ENCODE data around the gene ZZZ3.
"Not testable (repeated sequence)": the region's sequence is repeated elsewhere in the genome, so short reads cannot be mapped to it uniquely, and the experiment has no call there.

Gene ZZZ3

GRCh38 chr1:77704736-77705135 is 22.3 kb upstream of the ZZZ3 start:
- TF ChIP-seq TCF4 (CRISPR knock-in tag; IDR thresholded peaks at IDR 0.05; ENCODE audit: borderline replicate concordance) (no peak), RARB (CRISPR knock-in tag; IDR thresholded peaks at IDR 0.05) (no peak)
- peak; percentile 43; the same call in 1 of the 3 replicates for ATAC-seq

GRCh38 chr1:77699673-77700072 is 17.2 kb upstream of the ZZZ3 start:
- ATAC-seq = not testable (repeated sequence)

- TF ChIP-seq ZNF70 (CRISPR knock-in tag; IDR thresholded peaks at IDR 0.05) (no peak), GLIS3 (CRISPR knock-in tag; IDR thresholded peaks at IDR 0.05) (no peak), ARNTL (CRISPR knock-in tag; IDR thresholded peaks at IDR 0.05; ENCODE audit: borderline replicate concordance, low read depth) (no peak), ISL1 (CRISPR knock-in tag; IDR thresholded peaks at IDR 0.05) (no peak), ZNF8 (CRISPR knock-in tag; IDR thresholded peaks at IDR 0.05) (no peak), CSRNP3 (CRISPR knock-in tag; IDR thresholded peaks at IDR 0.05) (no peak), TSHZ2 (CRISPR knock-in tag; IDR thresholded peaks at IDR 0.05) (no peak), ZFP30 (CRISPR knock-in tag; IDR thresholded peaks at IDR 0.05) (no peak), RARB (CRISPR knock-in tag; IDR thresholded peaks at IDR 0.05) (no peak), POU6F1 (CRISPR knock-in tag; IDR thresholded peaks at IDR 0.05; ENCODE audit: borderline replicate concordance, low read depth) (no peak), CSDC2 (CRISPR knock-in tag; IDR thresholded peaks at IDR 0.05) (no peak), ZNF565 (CRISPR knock-in tag; conservative IDR thresholded peaks at IDR 0.05; ENCODE audit: low read depth) (no peak), ESRRG (CRISPR knock-in tag; IDR thresholded peaks at IDR 0.05) (no peak), TCF4 (CRISPR knock-in tag; IDR thresholded peaks at IDR 0.05; ENCODE audit: borderline replicate concordance) (no peak), TOX (CRISPR knock-in tag; IDR thresholded peaks at IDR 0.05; ENCODE audit: borderline replicate concordance) (no peak)
- ATAC-seq = no peak
Observed at GRCh38 chr1:77697441-77697840, 15.0 kb upstream of the ZZZ3 start.

GRCh38 chr1:77688939-77689338 is 6.5 kb upstream of the ZZZ3 start:
- TF ChIP-seq ARNTL (CRISPR knock-in tag; IDR thresholded peaks at IDR 0.05; ENCODE audit: borderline replicate concordance, low read depth) = no peak
- no peak for TF ChIP-seq TOX (CRISPR knock-in tag; IDR thresholded peaks at IDR 0.05; ENCODE audit: borderline replicate concordance)
- TF ChIP-seq CSRNP3 (CRISPR knock-in tag; IDR thresholded peaks at IDR 0.05) = no peak
- TF ChIP-seq ZFP3 (CRISPR knock-in tag; IDR thresholded peaks at IDR 0.05) = no peak
- no peak for TF ChIP-seq BACH2 (CRISPR knock-in tag; IDR thresholded peaks at IDR 0.05; ENCODE audit: borderline replicate concordance)

GRCh38 chr1:77687519-77687906 is 5.1 kb upstream of the ZZZ3 start:
- no peak for ATAC-seq
- TF ChIP-seq PPARA (CRISPR knock-in tag; IDR thresholded peaks at IDR 0.05; ENCODE audit: borderline replicate concordance) (no peak), ZNF70 (CRISPR knock-in tag; IDR thresholded peaks at IDR 0.05) (no peak), PATZ1 (CRISPR knock-in tag; IDR thresholded peaks at IDR 0.05; ENCODE audit: borderline replicate concordance) (no peak), GLIS3 (CRISPR knock-in tag; IDR thresholded peaks at IDR 0.05) (no peak), ARNTL (CRISPR knock-in tag; IDR thresholded peaks at IDR 0.05; ENCODE audit: borderline replicate concordance, low read depth) (no peak), OSR1 (CRISPR knock-in tag; IDR thresholded peaks at IDR 0.05) (no peak), ISL1 (CRISPR knock-in tag; IDR thresholded peaks at IDR 0.05) (no peak), CSDC2 (CRISPR knock-in tag; IDR thresholded peaks at IDR 0.05) (no peak), ZNF565 (CRISPR knock-in tag; conservative IDR thresholded peaks at IDR 0.05; ENCODE audit: low read depth) (no peak), ZFP3 (CRISPR knock-in tag; IDR thresholded peaks at IDR 0.05) (no peak), RARB (CRISPR knock-in tag; IDR thresholded peaks at IDR 0.05) (no peak), ZNF8 (CRISPR knock-in tag; IDR thresholded peaks at IDR 0.05) (no peak), TOX (CRISPR knock-in tag; IDR thresholded peaks at IDR 0.05; ENCODE audit: borderline replicate concordance) (no peak), CSRNP3 (CRISPR knock-in tag; IDR thresholded peaks at IDR 0.05) (no peak), ESRRG (CRISPR knock-in tag; IDR thresholded peaks at IDR 0.05) (no peak), SNAI2 (CRISPR knock-in tag; IDR thresholded peaks at IDR 0.05) (no peak), ZC3H10 (CRISPR knock-in tag; IDR thresholded peaks at IDR 0.05) (no peak), TCF4 (CRISPR knock-in tag; IDR thresholded peaks at IDR 0.05; ENCODE audit: borderline replicate concordance) (no peak)

More at GRCh38 chr1:77688939-77689338, 6.5 kb upstream of the ZZZ3 start:
- no peak for ATAC-seq

Measured in SK-N-SH treated with all-trans-retinoic acid at 6 μM for 48 hours (cell line).